HG03066 (cell line): Measurements from ENCODE around the gene ZNF891.

Experiments
- ATAC-seq: cut with Tn5 transposase; IDR thresholded peaks from one replicate; pipeline ENCODE4 v1.9.1; 2021; ENCODE audit warnings: low read depth; ENCODE audit not compliant: unreplicated experiment

Gene ZNF891

GRCh38 chr12:133130038-133130807 is at the start of gene ZNF891, which contains the start of gene ZNF10:
ZNF891 (minus strand) TSS chr12:133130274; CDS start chr12:133121918, 8,356 bp downstream.
ZNF10 (plus strand) TSS chr12:133130627; CDS start chr12:133144493, 13,866 bp downstream.
- peak; percentile 86 for ATAC-seq

GRCh38 chr12:133174901-133175300 is 44.8 kb upstream of the ZNF891 start:
- no peak for ATAC-seq

GRCh38 chr12:133172491-133172890 is 42.4 kb upstream of the ZNF891 start:
- ATAC-seq = no peak

GRCh38 chr12:133165776-133166175 is 35.7 kb upstream of the ZNF891 start:
- no peak for ATAC-seq

GRCh38 chr12:133156125-133156690 is 26.1 kb upstream of the ZNF891 start:
- no peak for ATAC-seq

GRCh38 chr12:133145981-133146380 is 15.9 kb upstream of the ZNF891 start:
- ATAC-seq = no peak

GRCh38 chr12:133135747-133136146 is 5.7 kb upstream of the ZNF891 start:
- no peak for ATAC-seq

GRCh38 chr12:133130808-133131128 is 694 bp upstream of the ZNF891 start:
- ATAC-seq = no peak

GRCh38 chr12:133129368-133130037 is 571 bp downstream of the ZNF891 start:
- peak; percentile 10 for ATAC-seq

- no peak for ATAC-seq
Observed at GRCh38 chr12:133124674-133125073, 5.4 kb downstream of the ZNF891 start.

- no peak for ATAC-seq
Observed at GRCh38 chr12:133120385-133121191, 9.5 kb downstream of the ZNF891 start.

- ATAC-seq = no peak
Observed at GRCh38 chr12:133108150-133108549, 21.9 kb downstream of the ZNF891 start.

GRCh38 chr12:133107121-133107520 is 23.0 kb downstream of the ZNF891 start:
- no peak for ATAC-seq

- ATAC-seq = no peak
Observed at GRCh38 chr12:133106253-133106652, 23.8 kb downstream of the ZNF891 start.

GRCh38 chr12:133105620-133106019 is 24.5 kb downstream of the ZNF891 start:
- ATAC-seq = no peak

- ATAC-seq = no peak
Observed at GRCh38 chr12:133083345-133083744, 46.7 kb downstream of the ZNF891 start.

- no peak for ATAC-seq
Observed at GRCh38 chr12:133081159-133081780, 48.8 kb downstream of the ZNF891 start.

- peak; percentile 62 for ATAC-seq
Observed at GRCh38 chr12:133080368-133081158, 49.5 kb downstream of the ZNF891 start, which contains the start of gene ZNF140. ZNF140 (plus strand) TSS chr12:133080923; CDS start chr12:133081321, 398 bp downstream.

- ATAC-seq = peak; percentile 70
Observed at GRCh38 chr12:133080026-133080367, 50.1 kb downstream of the ZNF891 start.

- ATAC-seq = no peak
Observed at GRCh38 chr12:133073836-133074235, 56.2 kb downstream of the ZNF891 start.
